Measurements from ENCODE around the gene DAPP1.

GRCh38 chr4:99821918-99822503 lies 5.4 kb downstream of the DAPP1 start:
- TF ChIP-seq SMC3 (IDR thresholded peaks at IDR 0.05), result no peak
- TF ChIP-seq CHD2 (IDR thresholded peaks at IDR 0.05; ENCODE audit: low read length, partially characterized antibody), result no peak
- TF ChIP-seq CTCF (IDR thresholded peaks at IDR 0.05), result no peak
- no peak for TF ChIP-seq EHMT2 (IDR thresholded peaks at IDR 0.05; ENCODE audit: low read depth)
- no peak for TF ChIP-seq POLR2A (IDR thresholded peaks at IDR 0.05; ENCODE audit: low read length)
- no peak for TF ChIP-seq USF2 (IDR thresholded peaks at IDR 0.05)
- no peak for TF ChIP-seq NR3C1 (IDR thresholded peaks at IDR 0.05)
- TF ChIP-seq CHD4 (IDR thresholded peaks at IDR 0.05; ENCODE audit: borderline replicate concordance), result no peak
- no peak for TF ChIP-seq RFX5 (IDR thresholded peaks at IDR 0.05)

Measured in A549 (cell line).